HG03103 (cell line): ENCODE data around the gene CASQ2.
"Not testable (repeated sequence)": the region's sequence is repeated elsewhere in the genome, so short reads cannot be mapped to it uniquely, and the experiment has no call there.

Source experiments
- ATAC-seq: cut with Tn5 transposase; IDR thresholded peaks from one replicate; pipeline ENCODE4 v1.9.1; 2021; ENCODE audit warnings: low read depth; ENCODE audit not compliant: unreplicated experiment

CASQ2 gene

GRCh38 chr1:115781851-115782250, 13.3 kb upstream of the CASQ2 start:
- no peak for ATAC-seq

DNA sequence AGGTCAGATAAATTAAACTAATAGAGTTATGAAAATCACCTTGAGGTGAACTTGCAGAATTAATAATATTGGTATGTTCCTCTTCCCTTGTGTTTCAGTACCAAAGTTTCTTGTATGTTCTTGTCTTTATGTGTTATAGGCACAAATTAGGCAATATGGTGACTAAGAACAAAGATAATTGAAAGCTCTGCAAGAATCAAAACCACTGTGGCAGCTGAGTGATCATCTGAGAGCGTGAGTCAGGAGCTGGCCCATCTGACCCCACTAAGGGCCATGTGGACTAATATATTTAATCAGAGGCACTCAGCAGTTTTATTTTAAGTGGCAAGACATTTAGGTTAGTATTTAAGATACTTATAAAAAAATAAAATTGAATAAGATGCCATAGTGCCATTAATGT, 12.8 kb upstream of the CASQ2 start:
- no peak for ATAC-seq

DNA sequence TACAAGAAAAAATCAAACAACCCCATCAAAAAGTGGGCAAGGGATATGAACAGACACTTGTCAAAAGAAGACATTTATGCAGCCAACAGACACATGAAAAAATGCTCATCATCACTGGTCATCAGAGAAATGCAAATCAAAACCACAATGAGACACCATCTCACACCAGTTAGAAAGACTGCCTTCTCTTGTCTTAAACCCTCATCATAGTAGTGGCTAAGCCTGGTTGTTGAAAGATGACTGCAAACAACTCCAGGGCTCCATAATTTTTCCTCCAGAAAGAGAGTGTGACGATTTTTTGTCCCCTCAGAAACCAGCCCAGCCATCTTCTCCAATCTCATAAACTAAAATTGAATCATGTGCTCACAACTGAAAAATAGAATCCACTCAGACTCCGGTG, 12.1 kb upstream of the CASQ2 start:
- not testable (repeated sequence) for ATAC-seq

DNA sequence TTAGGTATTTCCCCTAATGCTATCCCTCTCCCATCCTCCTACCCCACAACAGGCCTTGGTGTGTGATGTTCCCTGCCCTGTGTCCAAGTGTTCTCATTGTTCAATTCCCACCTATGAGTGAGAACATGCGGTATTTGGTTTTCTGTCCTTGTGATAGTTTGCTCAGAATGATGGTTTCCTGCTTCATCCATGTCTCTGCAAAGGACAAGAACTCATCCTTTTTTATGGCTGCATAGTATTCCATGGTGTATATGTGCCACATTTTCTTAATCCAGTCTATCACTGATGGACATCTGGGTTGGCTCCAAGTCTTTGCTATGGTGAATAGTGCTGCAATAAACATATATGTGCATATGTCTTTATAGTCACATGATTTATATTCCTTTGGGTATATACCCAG, 10.6 kb upstream of the CASQ2 start:
- ATAC-seq, result not testable (repeated sequence)

- peak; percentile 69 for ATAC-seq
Observed at GRCh38 chr1:115771847-115772457, 3.4 kb upstream of the CASQ2 start.

GRCh38 chr1:115771094-115771846, 2.8 kb upstream of the CASQ2 start:
- ATAC-seq, result peak; percentile 39

GRCh38 chr1:115767403-115767802, 1.1 kb downstream of the CASQ2 start:
- no peak for ATAC-seq

GRCh38 chr1:115765091-115765490, 3.4 kb downstream of the CASQ2 start:
- ATAC-seq, result no peak

GRCh38 chr1:115764541-115764940, 4.0 kb downstream of the CASQ2 start:
- no peak for ATAC-seq

DNA sequence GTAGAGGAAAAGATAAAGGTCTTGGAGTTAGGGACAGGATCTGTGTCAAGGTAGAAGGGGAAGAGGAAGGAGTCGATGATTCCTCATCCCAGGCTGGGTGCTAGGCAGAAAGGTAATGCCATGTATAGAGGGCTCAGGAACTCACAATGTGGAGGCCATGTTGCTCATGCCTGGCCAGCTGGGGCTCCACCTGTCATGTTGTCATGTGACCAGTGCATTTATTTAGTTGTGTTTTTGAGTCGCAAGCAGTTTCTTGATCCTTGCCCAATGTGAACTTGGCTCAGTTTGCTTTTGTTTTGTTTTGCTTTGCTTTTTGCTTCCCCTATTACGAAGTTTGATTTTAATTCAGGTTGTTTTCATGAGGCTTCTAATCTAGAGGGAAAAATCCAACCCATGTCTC, 5.7 kb downstream of the CASQ2 start:
- ATAC-seq, result no peak

DNA sequence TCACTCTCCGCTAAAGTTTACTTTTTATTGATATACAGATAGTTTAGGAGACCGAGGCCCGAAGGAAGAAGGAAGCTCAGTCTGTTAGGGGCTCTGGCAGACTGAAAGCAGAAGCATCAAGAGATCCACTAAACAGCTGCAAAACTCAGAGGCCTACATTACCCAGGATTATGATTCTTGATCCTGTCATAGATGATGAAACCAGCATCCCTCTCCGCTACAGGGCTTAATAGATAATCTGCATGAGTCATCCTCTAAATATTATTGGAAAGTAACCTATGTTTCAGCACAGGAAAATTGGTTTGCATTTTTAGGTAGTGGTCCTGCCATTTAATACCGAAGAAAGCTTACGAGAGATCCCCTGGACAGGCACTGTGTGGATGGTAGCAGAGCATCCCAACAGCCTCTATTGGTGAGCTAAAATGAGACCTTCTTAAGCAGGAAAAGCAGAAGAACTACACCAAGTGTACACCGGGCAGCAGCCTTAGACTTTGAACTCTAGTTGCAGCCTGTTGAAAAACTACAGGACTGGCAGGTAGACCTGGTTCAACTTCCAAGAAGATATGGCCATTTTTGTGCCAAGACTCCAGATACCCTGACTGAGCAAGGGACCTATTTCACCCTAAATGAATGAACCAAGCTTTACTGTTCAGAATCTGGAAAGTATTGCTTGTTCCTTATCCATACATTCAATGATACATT, 6.8 kb downstream of the CASQ2 start:
- ATAC-seq, result no peak

- ATAC-seq, result no peak
Observed at GRCh38 chr1:115757856-115758255, 10.7 kb downstream of the CASQ2 start.

- no peak for ATAC-seq
Observed at GRCh38 chr1:115757326-115757725, 11.2 kb downstream of the CASQ2 start.

- ATAC-seq, result no peak
Observed at GRCh38 chr1:115755456-115756370, 12.8 kb downstream of the CASQ2 start.

DNA sequence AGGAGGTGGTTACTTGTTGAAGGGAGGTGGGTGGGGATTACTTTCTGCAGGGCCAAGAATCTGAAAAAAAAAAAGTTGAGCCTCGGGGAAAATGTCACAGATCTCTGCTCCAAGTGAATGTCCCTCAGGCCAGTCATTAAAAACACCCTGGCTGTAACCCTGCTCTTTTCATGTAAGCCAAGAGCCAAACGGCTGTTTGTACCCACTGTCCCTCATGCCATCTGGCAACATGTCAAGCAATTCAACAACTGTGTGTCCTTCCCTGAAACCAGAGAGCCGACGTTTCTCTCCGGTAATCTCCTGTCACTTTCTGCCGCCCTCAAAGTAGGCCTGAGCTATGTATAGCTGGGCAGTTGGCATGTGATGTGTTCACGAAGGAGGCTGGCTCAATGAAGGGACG, 14.7 kb downstream of the CASQ2 start:
- ATAC-seq, result no peak

- no peak for ATAC-seq
Observed at GRCh38 chr1:115753361-115753760, 15.2 kb downstream of the CASQ2 start.

- no peak for ATAC-seq
Observed at GRCh38 chr1:115748401-115749150, 19.9 kb downstream of the CASQ2 start.

- no peak for ATAC-seq
Observed at GRCh38 chr1:115746021-115746690, 22.4 kb downstream of the CASQ2 start.

GRCh38 chr1:115744646-115745275, 23.8 kb downstream of the CASQ2 start:
- ATAC-seq, result no peak
